ENCODE measurements around the gene RC3H1.
"Not testable (repeated sequence)": the region's sequence is repeated elsewhere in the genome, so short reads cannot be mapped to it uniquely, and the experiment has no call there.

Gene RC3H1

DNA sequence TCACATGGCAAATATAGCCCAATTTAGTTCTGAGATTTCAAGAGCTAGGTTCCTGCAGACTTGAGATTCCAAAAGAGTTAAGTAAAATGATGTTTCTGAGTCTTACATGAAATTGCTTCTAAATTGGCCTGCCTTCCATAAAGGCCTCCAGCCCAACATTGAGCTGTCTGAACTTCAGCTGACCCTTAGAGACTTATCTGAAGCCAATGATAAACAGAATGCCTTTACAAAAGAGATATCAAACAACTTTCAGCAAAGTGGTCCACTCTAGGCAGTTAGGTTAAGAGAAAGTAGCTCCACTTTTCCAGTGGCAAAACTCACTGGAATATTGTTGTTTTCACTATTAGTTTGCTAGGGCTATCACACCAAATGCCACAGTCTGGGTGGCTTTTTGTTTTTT lies 6.3 kb upstream of the RC3H1 start:
- no peak for FAIRE-seq
- DNase-seq (ENCODE audit: low spot score): no peak

DNA sequence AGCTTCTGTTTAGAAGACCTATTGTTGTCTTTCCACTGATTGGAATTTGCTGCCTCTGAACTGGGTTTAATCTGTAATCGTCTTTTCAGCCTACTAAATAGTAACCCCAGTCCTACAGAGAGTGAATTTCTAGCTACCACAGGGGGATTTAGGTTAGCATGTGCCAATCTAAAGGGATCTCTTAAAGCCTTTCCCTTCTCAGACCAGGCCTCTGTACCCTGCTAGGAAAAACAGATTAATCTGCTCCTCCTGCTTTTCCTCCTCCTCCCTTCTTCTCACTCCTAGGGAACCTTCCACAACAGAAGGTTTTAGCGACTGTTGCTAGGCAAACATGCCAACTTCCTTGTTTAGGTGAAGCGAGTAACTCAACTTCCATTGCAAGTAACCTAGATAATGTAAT lies 1.3 kb upstream of the RC3H1 start:
- DNase-seq (ENCODE audit: low spot score) (peak; percentile 48), FAIRE-seq (no peak)

DNA sequence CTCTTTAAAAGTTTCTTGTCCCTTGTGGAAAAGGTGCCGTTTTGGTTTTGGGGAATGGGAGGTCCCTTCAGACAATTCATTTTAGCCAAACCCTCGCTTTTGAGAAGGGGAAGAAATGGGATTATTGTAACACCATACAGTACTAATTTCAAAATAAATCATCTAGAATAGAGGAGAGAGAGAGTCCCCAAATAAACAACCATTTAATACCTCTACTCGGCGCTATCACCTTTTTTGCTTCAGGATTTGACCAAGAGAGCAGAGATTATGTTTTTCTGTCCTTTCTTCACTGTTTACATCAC lies 770 bp upstream of the RC3H1 start:
- no peak for FAIRE-seq
- no peak for DNase-seq (ENCODE audit: low spot score)

DNA sequence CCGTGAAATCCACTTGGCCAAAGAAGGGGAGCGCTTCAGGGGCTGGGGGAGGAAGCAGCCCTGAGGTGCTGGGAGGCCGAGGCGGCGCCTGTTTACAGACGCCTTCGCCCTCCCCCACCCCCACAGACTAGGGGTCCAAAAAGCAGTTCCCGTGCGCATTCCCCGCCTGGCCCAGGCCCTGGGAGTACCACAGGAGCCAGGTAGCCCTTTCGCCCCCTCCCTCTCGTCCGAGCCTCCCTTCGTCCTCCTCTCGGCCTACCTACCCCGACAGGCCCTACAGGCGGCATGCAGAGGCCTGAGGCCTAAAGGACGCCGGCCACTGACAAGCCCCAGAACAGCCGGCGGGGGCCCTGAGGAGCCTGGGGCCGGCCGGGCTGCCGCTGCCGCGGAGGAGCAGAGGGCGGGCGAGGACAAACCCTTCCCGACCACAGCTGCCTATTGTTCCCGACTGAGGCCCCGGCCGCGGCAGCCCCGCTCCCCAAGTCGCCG lies 522 bp downstream of the RC3H1 start:
- no peak for DNase-seq (ENCODE audit: low spot score)

DNA sequence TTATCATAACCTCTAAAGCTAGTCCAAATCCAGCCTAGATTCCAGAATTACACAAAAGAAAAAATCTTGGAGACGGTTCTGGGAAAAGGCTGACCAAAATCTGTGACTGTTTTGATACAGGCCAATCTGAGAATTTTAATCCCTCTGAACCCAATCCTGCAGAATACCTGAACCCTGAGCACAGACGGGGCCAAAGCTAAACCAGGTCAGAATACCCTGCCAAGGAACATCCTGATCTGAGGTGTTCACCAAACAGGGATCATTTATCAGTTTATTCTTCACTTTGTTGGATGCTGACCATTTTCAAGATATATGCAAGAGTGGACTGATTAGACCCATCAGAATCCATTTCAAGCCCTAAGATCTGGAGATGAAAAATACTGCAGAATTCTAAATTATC lies 3.6 kb downstream of the RC3H1 start:
- FAIRE-seq (no peak), DNase-seq (ENCODE audit: low spot score) (no peak)

More for the DNA sequence above, 522 bp downstream of the RC3H1 start:
- FAIRE-seq: no peak

DNA sequence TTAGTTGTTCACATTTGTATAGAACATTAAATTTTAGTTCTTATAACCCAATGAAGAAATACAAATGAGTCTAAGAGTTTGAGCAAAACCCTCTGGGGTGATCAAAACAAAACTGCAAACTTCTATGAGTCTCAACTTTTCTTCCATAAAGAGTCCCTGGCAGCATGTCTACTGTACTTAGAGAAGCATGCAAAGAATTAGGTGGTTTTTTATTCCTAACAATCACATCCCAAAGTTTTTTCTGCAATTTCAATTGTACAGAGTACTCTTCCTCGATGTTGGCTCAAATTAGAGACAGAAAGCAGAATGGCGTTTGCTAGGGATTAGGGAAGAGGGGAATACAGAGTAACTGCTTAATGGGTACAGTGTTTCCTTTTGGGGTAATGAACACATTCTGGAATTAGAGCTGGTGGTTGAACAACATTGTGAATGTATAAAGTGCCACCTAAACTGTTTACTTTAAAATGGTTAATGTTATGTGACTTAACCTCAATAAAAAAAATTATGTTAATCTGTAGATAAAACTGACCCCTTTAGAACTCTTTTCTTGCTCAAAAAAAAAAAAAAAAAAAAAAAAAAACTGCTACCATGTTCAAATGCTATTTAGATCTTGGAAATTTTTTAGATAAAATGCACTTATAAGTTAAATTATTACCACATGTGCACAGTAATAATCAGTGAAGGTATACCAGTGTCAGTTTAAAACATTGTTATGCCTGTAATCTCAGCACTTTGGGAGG lies 4.8 kb downstream of the RC3H1 start:
- DNase-seq (ENCODE audit: low spot score): no peak
- no peak for FAIRE-seq

DNA sequence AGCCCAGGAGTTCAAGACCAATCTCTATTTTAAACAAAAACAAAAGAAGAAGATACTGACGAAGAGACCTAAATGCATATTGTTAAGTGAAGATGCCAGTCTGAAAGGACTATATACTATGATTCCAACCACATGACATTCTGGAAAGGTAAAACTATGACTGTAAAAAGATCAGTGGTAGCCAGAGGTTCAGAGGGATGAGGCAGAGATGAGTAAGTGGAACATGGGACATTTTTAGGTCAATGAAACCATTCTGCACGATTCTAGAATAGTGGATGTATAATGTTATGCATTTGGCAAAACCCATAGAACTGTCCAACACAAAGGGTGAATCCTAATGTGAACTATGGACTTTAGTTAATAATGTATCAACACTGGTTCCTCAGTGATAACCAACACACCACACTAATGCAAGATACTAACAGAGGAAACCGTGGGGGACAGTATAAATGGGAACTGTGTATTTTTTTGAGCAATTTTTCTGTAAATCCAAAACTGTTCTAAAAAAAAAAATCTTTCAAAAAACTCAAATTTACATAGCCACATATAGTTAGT lies 8.2 kb downstream of the RC3H1 start:
- DNase-seq (ENCODE audit: low spot score): no peak
- no peak for FAIRE-seq

DNA sequence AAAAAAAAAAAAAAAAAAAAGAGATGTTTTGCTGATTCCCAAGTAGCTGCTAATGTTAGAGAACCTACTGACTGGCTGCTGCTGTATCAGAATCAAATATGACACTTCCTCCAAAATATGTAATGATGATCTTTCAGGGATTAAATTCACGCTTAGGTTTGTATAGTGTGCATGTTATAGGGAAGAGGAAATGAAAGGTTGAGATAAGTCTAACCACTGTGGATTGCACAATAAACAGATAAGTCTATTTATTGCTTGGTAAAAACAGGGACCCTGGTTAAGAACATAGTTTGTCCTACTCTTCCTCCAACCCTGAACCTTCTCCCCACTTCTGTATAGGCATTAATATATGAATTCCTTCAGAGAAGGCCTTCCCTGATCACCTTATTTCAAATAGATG lies 13.2 kb downstream of the RC3H1 start:
- DNase-seq (ENCODE audit: low spot score) (no peak), FAIRE-seq (no peak)

DNA sequence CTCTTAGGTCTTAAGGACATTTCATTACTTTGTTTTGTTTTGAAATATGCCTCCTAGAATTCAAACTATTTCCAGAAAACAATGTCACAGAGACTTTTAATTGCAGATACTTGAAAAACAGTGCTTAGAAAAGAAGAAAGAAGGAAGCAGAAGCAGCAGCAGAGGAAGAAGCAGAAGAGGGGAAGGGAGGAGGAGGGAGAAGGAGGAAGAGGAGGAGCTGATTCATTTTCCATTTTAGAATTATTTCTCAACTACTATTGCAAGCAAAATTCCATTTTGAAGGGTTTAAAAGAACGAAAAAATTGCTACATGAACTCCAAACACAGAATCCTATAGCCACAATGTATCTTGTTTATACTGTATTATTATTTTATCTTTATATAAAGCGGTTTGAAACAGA lies 13.9 kb downstream of the RC3H1 start:
- DNase-seq (ENCODE audit: low spot score) (no peak), FAIRE-seq (no peak)

DNA sequence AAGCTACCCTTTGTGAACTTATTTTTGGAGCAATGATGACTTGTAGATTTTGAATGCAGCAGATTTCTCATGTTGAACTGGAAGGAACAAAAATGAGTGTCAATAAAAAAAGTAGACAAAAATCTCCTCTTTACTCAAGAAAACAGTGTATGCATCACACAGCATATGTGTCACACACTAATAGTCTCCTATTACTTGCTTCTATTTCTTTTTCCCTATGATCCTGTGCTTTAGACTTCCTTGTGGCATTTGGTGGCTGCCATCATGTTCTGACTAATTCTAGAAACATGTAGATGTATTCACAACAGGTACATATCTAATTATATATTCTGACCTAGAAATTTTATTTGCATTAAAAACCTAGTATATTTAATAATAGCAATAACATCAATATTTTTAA lies 14.3 kb downstream of the RC3H1 start:
- DNase-seq (ENCODE audit: low spot score) (peak; percentile 40), FAIRE-seq (peak; percentile 66)

DNA sequence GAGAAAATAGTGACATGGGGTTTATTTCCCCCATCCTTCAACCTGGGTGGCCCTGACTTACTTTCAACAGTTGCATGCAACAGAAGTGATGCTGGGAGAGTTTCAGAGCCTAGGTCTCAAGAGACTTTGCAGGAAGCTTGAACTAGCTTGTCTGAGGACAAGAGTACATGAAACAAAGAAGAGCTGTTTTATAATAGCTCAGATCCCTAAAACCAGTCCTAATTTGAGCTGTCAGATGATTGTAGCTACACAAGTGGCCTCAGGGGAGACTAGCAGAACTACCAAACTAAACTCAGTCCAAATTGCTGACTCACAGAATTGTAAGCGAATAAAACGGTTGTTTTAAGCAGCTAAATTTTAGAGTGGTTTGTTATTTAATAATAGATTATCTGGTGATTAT lies 17.1 kb downstream of the RC3H1 start:
- DNase-seq (ENCODE audit: low spot score): no peak
- no peak for FAIRE-seq

DNA sequence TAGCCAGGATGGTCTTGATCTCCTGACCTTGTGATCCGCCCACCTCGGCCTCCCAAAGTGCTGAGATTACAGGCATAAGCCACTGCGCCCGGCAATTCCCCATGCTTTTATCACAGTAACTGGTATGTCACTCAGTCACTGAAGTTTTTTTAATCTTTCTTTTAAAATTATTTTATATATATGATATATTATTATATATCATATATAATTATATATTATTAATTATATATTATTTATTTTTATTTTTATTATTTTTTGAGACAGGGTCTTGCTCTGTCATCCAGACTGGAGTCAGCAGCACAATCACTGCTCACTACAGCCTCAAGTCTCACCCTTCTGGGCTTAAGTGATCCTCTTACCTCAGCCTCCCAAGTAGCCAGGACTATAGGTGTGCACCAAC lies 18.3 kb downstream of the RC3H1 start:
- FAIRE-seq: no peak
- no peak for DNase-seq (ENCODE audit: low spot score)

DNA sequence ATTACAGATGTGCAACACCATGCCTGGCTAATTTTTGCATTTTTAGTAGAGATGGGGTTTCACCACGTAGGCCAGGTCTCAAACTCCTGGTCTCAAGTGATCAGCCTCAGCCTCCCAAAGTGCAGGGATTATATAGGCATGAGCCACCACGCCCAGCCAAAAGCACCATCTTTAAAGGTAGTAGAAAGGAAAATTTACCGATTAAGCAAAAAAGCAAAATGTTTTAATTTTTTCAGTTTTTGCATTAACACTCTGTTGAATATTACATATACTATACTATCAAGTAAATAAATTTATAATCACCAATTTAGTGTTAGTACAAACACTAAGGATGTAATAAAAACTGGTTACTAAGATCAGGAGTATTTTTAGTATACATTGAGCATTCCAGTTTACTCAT lies 20.6 kb downstream of the RC3H1 start:
- FAIRE-seq (no peak), DNase-seq (ENCODE audit: low spot score) (no peak)

DNA sequence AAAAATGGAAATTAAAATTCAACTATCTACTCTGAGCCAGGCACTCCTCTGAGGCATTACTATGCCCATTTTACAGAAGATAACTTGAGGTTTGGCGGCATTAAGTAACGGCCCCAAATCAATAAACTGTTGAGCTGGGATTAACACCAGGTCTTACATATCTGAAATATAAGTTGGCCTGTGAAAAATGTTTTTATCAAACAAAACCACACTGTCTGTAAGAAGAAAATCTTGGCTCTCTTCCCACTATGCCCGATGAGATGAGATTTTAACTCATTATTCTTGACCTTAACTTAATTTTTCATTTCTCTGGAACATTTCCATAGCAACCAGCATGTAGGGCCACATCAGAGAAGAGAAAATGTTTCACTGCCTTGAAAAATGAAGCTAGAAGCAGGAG lies 21.8 kb downstream of the RC3H1 start:
- FAIRE-seq: no peak
- no peak for DNase-seq (ENCODE audit: low spot score)

DNA sequence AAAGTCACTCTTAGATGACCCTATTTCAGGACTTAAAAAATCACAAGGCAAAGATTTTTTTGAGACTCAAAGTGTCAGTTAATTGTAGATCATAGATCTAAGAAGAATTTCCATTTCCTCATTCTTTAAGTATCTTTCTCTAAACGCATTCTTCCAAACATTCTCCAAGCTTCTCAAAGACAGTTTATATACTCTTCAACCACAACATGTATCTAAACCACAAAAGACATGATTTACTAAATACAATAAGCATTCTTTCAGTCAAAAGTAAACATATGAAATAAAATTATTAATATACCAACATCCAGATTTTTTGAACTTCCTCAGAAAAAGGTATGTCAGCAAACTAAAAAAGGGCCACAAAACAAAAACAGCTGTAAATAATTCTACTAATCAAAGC lies 24.4 kb downstream of the RC3H1 start:
- DNase-seq (ENCODE audit: low spot score) (peak; percentile 20), FAIRE-seq (no peak)

DNA sequence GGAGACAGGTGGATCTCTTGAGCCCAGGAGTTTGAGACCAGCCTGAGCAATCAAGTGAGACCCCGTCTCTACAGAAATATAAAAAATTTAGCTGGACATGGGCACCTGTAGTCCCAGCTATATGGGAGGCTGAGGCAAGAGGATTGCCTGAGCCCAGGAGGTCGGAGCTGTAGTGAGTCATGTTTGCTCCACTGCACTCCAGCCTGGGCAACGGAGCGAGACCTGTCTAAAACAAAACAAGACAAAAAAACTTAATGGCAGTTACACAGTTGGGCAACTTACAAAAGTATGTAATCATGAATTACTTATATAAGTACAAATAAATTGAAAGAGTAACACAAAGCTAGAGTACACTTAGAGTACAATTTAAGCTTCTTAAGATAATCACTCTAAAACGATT lies 25.2 kb downstream of the RC3H1 start:
- FAIRE-seq: peak; percentile 76

DNA sequence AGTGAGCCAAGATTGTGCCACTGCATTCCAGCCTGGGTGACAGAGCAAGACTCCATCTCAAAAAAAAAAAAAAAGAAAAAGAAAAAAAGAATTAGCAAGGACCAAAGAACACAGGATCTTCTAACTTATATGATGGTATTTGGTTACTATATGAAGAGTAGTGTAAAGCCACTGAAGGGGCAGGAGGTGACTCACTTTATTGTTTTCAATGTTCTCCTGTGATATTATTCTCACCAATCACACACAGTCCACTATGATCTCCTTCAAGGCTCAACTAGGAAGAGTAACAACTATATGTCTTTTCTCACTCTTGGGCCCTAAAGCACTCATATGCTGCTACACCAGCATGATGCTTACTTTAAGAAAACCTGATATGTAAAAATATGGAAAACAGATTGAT lies 26.7 kb downstream of the RC3H1 start:
- no peak for DNase-seq (ENCODE audit: low spot score)
- no peak for FAIRE-seq

More for the DNA sequence above, 25.2 kb downstream of the RC3H1 start:
- DNase-seq (ENCODE audit: low spot score): peak; percentile 46

DNA sequence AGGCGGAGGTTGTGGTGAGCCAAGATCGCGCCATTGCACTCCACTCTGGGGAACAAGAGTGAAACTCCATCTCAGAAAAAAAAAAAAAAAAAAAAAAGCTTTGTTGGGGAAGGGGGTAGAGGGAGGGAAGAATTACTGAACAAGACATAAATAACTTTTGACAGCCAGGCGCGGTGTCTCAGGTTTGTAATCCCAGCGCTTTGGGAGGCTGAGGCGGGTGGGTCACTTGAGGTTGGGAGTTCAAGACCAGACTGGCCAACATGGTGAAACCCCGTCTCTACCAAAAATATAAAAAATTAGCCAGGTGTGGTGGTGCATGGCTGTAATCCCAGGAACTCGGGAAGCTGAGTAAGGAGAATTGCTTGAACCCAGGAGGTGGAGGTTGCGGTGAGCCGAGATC lies 28.2 kb downstream of the RC3H1 start:
- not testable (repeated sequence) for DNase-seq (ENCODE audit: low spot score); FAIRE-seq

DNA sequence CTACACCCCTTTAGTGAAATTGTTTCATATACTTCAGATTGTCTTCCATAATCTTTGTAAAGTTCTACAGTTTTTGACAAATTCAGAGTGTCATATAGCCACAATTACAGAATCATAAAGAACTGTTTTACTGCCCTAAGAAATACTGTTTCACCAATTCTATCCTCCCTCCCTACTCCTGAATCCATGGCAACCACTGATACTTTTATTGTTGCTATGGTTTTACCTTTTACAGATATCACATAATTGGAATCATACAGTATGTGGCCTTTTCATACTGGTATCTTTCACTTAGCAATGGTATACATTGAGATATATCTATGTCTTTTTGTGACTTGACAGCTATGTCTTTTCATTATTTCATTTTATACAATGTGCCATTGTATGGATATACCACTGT lies 34.1 kb downstream of the RC3H1 start:
- DNase-seq (ENCODE audit: low spot score): no peak

DNA sequence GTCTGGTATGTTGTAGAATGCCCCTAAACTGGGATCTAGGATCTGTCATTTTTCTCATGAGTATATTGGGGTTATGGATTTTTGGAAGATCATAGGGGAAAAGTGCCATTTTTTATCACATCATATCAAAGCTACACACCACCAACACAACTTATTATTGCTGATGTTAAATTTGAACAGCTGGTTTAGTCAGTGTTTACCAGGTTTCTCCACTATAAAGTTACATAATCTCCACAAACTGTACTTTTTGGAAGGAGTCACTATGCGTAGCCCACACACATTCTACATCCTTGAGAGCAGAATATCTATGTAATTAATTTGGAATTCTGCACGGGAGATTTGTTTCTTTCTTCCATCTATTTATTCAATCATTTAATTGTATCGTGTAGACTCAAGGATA lies 35.2 kb downstream of the RC3H1 start:
- no peak for FAIRE-seq

More for the DNA sequence above, 34.1 kb downstream of the RC3H1 start:
- no peak for FAIRE-seq

DNA sequence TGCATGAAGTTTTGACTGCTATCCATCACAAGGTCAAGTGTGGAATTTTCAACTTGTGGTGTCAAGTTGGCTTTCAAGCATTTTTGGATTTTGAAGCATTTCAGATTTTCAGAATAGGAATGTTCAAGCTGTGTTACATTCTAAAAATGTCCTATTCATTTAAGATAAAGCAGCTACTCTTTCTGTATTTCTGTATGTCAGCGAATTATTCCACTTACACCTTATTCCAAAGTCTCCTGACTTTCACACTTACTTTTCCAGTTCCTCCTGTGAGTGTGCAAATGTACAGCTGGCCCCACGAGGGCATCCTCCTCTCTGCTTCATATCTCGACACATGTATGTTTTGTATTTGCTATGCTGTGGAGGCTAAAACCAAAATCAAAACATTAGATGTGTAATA lies 51.9 kb downstream of the RC3H1 start:
- DNase-seq (ENCODE audit: low spot score): no peak
- FAIRE-seq: no peak

More for the DNA sequence above, 35.2 kb downstream of the RC3H1 start:
- no peak for DNase-seq (ENCODE audit: low spot score)

DNA sequence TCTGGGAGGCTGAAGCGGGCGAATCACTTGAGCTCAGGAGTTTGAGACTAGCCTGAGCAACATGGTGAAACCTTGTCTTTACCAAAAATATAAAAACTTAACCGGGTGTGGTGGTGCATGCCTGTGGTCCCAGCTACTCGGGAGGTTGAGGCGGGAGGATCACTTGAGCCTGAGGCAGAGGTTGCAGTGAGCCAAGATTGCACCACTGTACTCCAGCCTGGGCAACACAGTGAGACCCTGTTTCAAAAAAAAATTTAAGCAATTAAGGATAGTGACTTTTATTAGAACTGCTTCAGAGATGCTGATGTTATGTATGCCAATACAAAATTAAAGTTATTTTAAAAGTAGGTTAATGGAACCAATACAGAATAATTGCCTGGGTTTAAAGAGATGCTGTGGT lies 56.3 kb downstream of the RC3H1 start:
- not testable (repeated sequence) for FAIRE-seq; DNase-seq (ENCODE audit: low spot score)

DNA sequence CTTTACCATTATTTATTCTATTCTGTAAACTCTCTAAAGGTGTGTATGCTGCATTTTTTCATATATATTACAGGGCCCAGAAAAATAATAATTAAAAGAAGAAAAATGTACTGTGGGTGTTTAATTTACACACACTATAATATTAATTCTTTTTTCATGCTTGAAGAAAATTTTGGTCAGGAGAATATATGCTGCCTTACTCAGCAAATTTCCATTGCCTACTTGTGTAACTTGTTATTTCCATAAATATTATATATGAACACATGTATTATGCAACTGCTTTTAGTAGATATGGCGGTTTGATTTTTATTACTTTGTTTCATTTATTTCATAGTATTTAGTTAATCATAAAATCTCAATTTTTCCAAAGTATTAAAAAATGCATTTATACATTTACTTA lies 58.7 kb downstream of the RC3H1 start:
- no peak for FAIRE-seq

More for the DNA sequence above, 58.7 kb downstream of the RC3H1 start:
- no peak for DNase-seq (ENCODE audit: low spot score)
